IMR-90 (cell line): ENCODE data around the gene AP1M2. TPM values are rescaled to one million over a fixed set of nuclear protein-coding genes. Genes with fewer than 3 reads are reported as not detected.

ENCODE experiments used
- ATAC-seq: fragments of 200-7000 bp; cut with Tn5 transposase; 2 replicates; pipeline ENCODE4 v1.9.1; 2020; ENCODE audit warnings: low read depth, mild to moderate bottlenecking, moderate library complexity
- BruUV-seq: library from RNA; stranded (reverse); fragments of 400-500 nt; replicated peaks from 2 replicates; lab custom pipeline; 2021; lab: Mats Ljungman, UMichigan
- CTCF ChIA-PET: fragments of 300-600 bp; formaldehyde crosslinking; extraction: SDS; loops from one replicate; lab custom pipeline; 2021; ENCODE audit warnings: antibody characterized with exemption; lab: Yijun Ruan, JAX
- POLR2A ChIA-PET: fragments of 300-600 bp; sonication (Branson Sonifier 250); formaldehyde crosslinking; loops from one replicate; lab custom pipeline; 2022; ENCODE audit warnings: antibody characterized with exemption; ENCODE audit not compliant: unreplicated experiment; lab: Charles Lee
- DNase-seq: peaks from one replicate; pipeline ENCODE4 v3.0.0; 2013
- H2AFZ ChIP-seq: replicated peaks from 2 replicates; pipeline ENCODE3; 2013; ENCODE audit warnings: low read length, mild to moderate bottlenecking; ENCODE audit not compliant: poor library complexity
- H2AK5ac ChIP-seq: 2 replicates; pipeline ENCODE4 v1.6.1; 2013; ENCODE audit warnings: low read depth, low read length, inconsistent platforms
- H2AK9ac ChIP-seq: replicated peaks from 2 replicates; pipeline ENCODE3; 2013; ENCODE audit warnings: mild to moderate bottlenecking, low read depth, low read length, moderate library complexity; ENCODE audit not compliant: poor library complexity
- H2BK120ac ChIP-seq: 2 replicates; pipeline ENCODE4 v1.6.1; 2013; ENCODE audit warnings: low read depth, low read length, inconsistent platforms
- H2BK15ac ChIP-seq: 3 replicates; pipeline ENCODE4 v1.6.1; 2013; ENCODE audit warnings: low read depth, low read length, inconsistent platforms
- H2BK20ac ChIP-seq: 2 replicates; pipeline ENCODE4 v1.6.1; 2013; ENCODE audit warnings: low read depth, mild to moderate bottlenecking, inconsistent platforms, low read length, moderate library complexity
- H2BK5ac ChIP-seq: 2 replicates; pipeline ENCODE4 v1.6.1; 2013; ENCODE audit warnings: mild to moderate bottlenecking, low read depth, low read length, inconsistent platforms; ENCODE audit not compliant: poor library complexity, severe bottlenecking
- H3K14ac ChIP-seq: replicated peaks from 2 replicates; pipeline ENCODE4 v1.6.1; 2013; ENCODE audit warnings: low read depth, low read length, inconsistent platforms
- H3K18ac ChIP-seq: 2 replicates; pipeline ENCODE4 v1.6.1; 2013; ENCODE audit warnings: low read depth, low read length, control low read depth
- H3K23ac ChIP-seq: 2 replicates; pipeline ENCODE4 v1.6.1; 2013; ENCODE audit warnings: low read depth, low read length, inconsistent platforms
- H3K27ac ChIP-seq: 2 replicates; pipeline ENCODE4 v1.5.1; 2013; ENCODE audit warnings: mild to moderate bottlenecking, control low read depth, low read length; ENCODE audit not compliant: insufficient read depth
- H3K27me3 ChIP-seq: 2 replicates; pipeline ENCODE4 v1.6.1; 2013; ENCODE audit warnings: low read length; ENCODE audit not compliant: control insufficient read depth, insufficient read depth
- H3K36me3 ChIP-seq: 2 replicates; pipeline ENCODE4 v1.6.1; 2013; ENCODE audit warnings: low read length, mixed read lengths; ENCODE audit not compliant: control insufficient read depth, insufficient read depth
- H3K4ac ChIP-seq: 2 replicates; pipeline ENCODE4 v1.6.1; 2013; ENCODE audit warnings: low read depth, low read length, inconsistent platforms
- H3K4me1 ChIP-seq: 2 replicates; pipeline ENCODE4 v1.6.1; 2013; ENCODE audit warnings: low read length, mixed read lengths; ENCODE audit not compliant: control insufficient read depth, insufficient read depth
- H3K4me2 ChIP-seq: 2 replicates; pipeline ENCODE4 v1.6.1; 2013; ENCODE audit warnings: low read depth, mild to moderate bottlenecking, control low read depth, low read length, moderate library complexity
- H3K4me3 ChIP-seq: 2 replicates; pipeline ENCODE4 v1.5.1; 2013; ENCODE audit warnings: low read depth, mild to moderate bottlenecking, control low read depth, low read length, moderate library complexity; ENCODE audit not compliant: insufficient read depth
- H3K56ac ChIP-seq: 2 replicates; pipeline ENCODE4 v1.6.1; 2013; ENCODE audit warnings: low read length, inconsistent platforms; ENCODE audit not compliant: insufficient read depth; ENCODE audit errors: extremely low read depth
- H3K79me1 ChIP-seq, 2 experiments: 2 replicates each; pipeline ENCODE4 v1.6.1; 2013; ENCODE audit warnings: low read length in 2 of 2, inconsistent platforms in 1 of 2, low read depth in 1 of 2
- H3K9ac ChIP-seq: 2 replicates; pipeline ENCODE4 v1.6.1; 2013; ENCODE audit warnings: low read depth, low read length, control low read depth
- H3K9me1 ChIP-seq: 2 replicates; pipeline ENCODE4 v1.6.1; 2013; ENCODE audit warnings: low read length, inconsistent platforms; ENCODE audit not compliant: insufficient read depth
- H3K9me3 ChIP-seq: 2 replicates; pipeline ENCODE4 v1.6.1; 2013; ENCODE audit warnings: low read length; ENCODE audit not compliant: control insufficient read depth, insufficient read depth
- H4K20me1 ChIP-seq: 2 replicates; pipeline ENCODE4 v1.6.1; 2013; ENCODE audit warnings: low read length, inconsistent platforms; ENCODE audit not compliant: insufficient read depth
- H4K5ac ChIP-seq: 2 replicates; pipeline ENCODE4 v1.6.1; 2013; ENCODE audit warnings: mild to moderate bottlenecking, low read depth, low read length, control low read depth
- H4K8ac ChIP-seq, 2 experiments: 2 replicates each; pipeline ENCODE4 v1.6.1; 2013; ENCODE audit warnings: low read depth in 2 of 2, low read length in 2 of 2, control low read depth in 1 of 2, inconsistent platforms in 1 of 2
- H4K91ac ChIP-seq: 2 replicates; pipeline ENCODE4 v1.6.1; 2013; ENCODE audit warnings: low read depth, low read length, inconsistent platforms; ENCODE audit not compliant: insufficient read depth
- BHLHE40 ChIP-seq: fragments of 150-350 bp; IDR thresholded peaks from 2 replicates; pipeline ENCODE4 v1.6.1; 2016; ENCODE audit warnings: mild to moderate bottlenecking, low read depth, low read length
- CEBPB ChIP-seq: IDR thresholded peaks from 2 replicates; pipeline ENCODE4 v1.6.1; 2012; ENCODE audit warnings: low read depth, low read length, improper control_type of control experiment
- CHD1 ChIP-seq: IDR thresholded peaks from 2 replicates; pipeline ENCODE4 v1.6.1; 2012; ENCODE audit warnings: low read depth, low read length, improper control_type of control experiment
- CTCF ChIP-seq: conservative IDR thresholded peaks from 2 replicates; pipeline ENCODE4 v1.5.1; 2012; ENCODE audit warnings: mild to moderate bottlenecking, low read depth, low read length, improper control_type of control experiment
- ELK1 ChIP-seq: fragments of 150-350 bp; IDR thresholded peaks from 2 replicates; pipeline ENCODE4 v1.6.1; 2016; ENCODE audit warnings: low read depth, mild to moderate bottlenecking, low read length, moderate library complexity, borderline replicate concordance
- FOS ChIP-seq: fragments of 150-350 bp; IDR thresholded peaks from 2 replicates; pipeline ENCODE4 v1.6.1; 2016; ENCODE audit warnings: low read depth, low read length
- MAFK ChIP-seq: IDR thresholded peaks from 2 replicates; pipeline ENCODE4 v1.6.1; 2012; ENCODE audit warnings: low read depth, low read length, improper control_type of control experiment
- MAZ ChIP-seq: IDR thresholded peaks from 2 replicates; pipeline ENCODE4 v1.6.1; 2012; ENCODE audit warnings: low read depth, mild to moderate bottlenecking, low read length, improper control_type of control experiment, moderate library complexity, borderline replicate concordance
- MXI1 ChIP-seq: IDR thresholded peaks from 2 replicates; pipeline ENCODE4 v1.6.1; 2012; ENCODE audit warnings: low read depth, mild to moderate bottlenecking, low read length, moderate library complexity, borderline replicate concordance
- NFE2L2 ChIP-seq: fragments of 150-350 bp; IDR thresholded peaks from 2 replicates; pipeline ENCODE4 v1.6.1; 2016; ENCODE audit warnings: low read depth, mild to moderate bottlenecking, low read length
- POLR2A ChIP-seq: IDR thresholded peaks from 2 replicates; pipeline ENCODE4 v1.6.1; 2012; ENCODE audit warnings: mild to moderate bottlenecking, low read depth, low read length
- RCOR1 ChIP-seq: IDR thresholded peaks from 2 replicates; pipeline ENCODE4 v1.6.1; 2012; ENCODE audit warnings: mild to moderate bottlenecking, low read length, improper control_type of control experiment; ENCODE audit not compliant: insufficient replicate concordance
- RFX5 ChIP-seq: IDR thresholded peaks from 2 replicates; pipeline ENCODE4 v1.8.0; 2012; ENCODE audit warnings: low read depth, mild to moderate bottlenecking, low read length, moderate library complexity
- SMC3 ChIP-seq: fragments of 150-350 bp; IDR thresholded peaks from 2 replicates; pipeline ENCODE4 v1.6.1; 2016; ENCODE audit warnings: low read depth, mild to moderate bottlenecking, antibody characterized with exemption, low read length, moderate library complexity
- WGBS, 2 experiments: methylation state at CpG; one replicate each; pipeline versions ENCODE4 v1.1.5 to v1.1.7; 2013; ENCODE audit warnings: missing lambda C conversion rate in 2 of 2; ENCODE audit not compliant: insufficient read length in 1 of 2; ENCODE audit errors: extremely low coverage in 2 of 2; 5-methylcytosine and 5-hydroxymethylcytosine counted together
- dilution Hi-C: fragments of 300-500 bp; cut with HindIII; formaldehyde crosslinking; loops from one replicate; pipeline ENCODE4 v1.14.3; 2018; ENCODE audit warnings: low sequenced_read_pairs; ENCODE audit not compliant: unreplicated experiment
- in situ Hi-C: fragments of 300-500 bp; cut with MboI; formaldehyde crosslinking; loops from 3 replicates; pipeline ENCODE4 v1.14.3; 2019; ENCODE audit warnings: low sequenced_read_pairs, inconsistent platforms, mixed read lengths
- intact Hi-C: fragments of 100-400 bp; cut with micrococcal nuclease; formaldehyde crosslinking; loops from 2 replicates; pipeline ENCODE4 v1.10.0; 2022
- polyA plus RNA-seq, 3 experiments: library from polyadenylated mRNA; depleted of rRNA; stranded (reverse); fragments of >200 nt; gene quantifications; 2 replicates each; pipeline ENCODE4 v1.2.3, GENCODE V29; 2012; ENCODE audit warnings: low replicate concordance in 1 of 3
- total RNA-seq: library from RNA; depleted of rRNA; stranded (reverse); fragments of >200 nt; gene quantifications from 2 replicates; pipeline ENCODE4 v1.2.3, GENCODE V29; 2012
- TF ChIP-seq, protein P1 (sequence below): fragments of 150-350 bp; IDR thresholded peaks from 2 replicates; pipeline ENCODE4 v1.6.1; 2017; ENCODE audit warnings: mild to moderate bottlenecking, antibody characterized with exemption, low read length, low read depth

The AP1M2 gene
- total and polyA plus RNA-seq, 2 of the 4 experiments (the other 2 are of a cell fraction): 0.17 TPM; not detected in 1

GRCh38 chr19:10583036-10583776, 3.9 kb downstream of the AP1M2 start:
- ChIA-PET CTCF (no interaction called here), POLR2A (no interaction called here)
- no peaks in the 10 kb centered on the region for H3K9me1 ChIP-seq
- no peak overlapping the region for H2BK20ac ChIP-seq
- no peak for DNase-seq
- no peak overlapping the region for H3K56ac ChIP-seq
- no peaks in the 10 kb centered on the region for H3K79me1 ChIP-seq
- H3K9me3 ChIP-seq: peaks cover 3% of the 10 kb centered on the region; the same call in 1 of the 2 replicates
- intact Hi-C loops: no loop called here
- WGBS, 2 experiments: 79% methylated on average over 3 of the region's 9 CpGs; no CpG with 5 or more reads in 1 of the 2 experiments
- no peak overlapping the region for H2BK120ac ChIP-seq
- no peak overlapping the region for H4K5ac ChIP-seq
- H3K23ac ChIP-seq: no peak overlapping the region
- ATAC-seq: no peak
- H2BK15ac ChIP-seq: no peak overlapping the region
- no peak overlapping the region for H3K4ac ChIP-seq
- no peak overlapping the region for H3K27ac ChIP-seq
- no peaks in the 10 kb centered on the region; the same call in 1 of the 2 replicates for H4K20me1 ChIP-seq
- H2AK5ac ChIP-seq: no peak overlapping the region
- H3K9ac ChIP-seq: no peak overlapping the region
- no peaks in the 10 kb centered on the region for H3K4me1 ChIP-seq
- no peak overlapping the region for H3K4me2 ChIP-seq
- no peak overlapping the region for H3K4me3 ChIP-seq
- H2AK9ac ChIP-seq: no peak overlapping the region
- no peak overlapping the region for H3K14ac ChIP-seq
- H3K36me3 ChIP-seq: no peaks in the 10 kb centered on the region
- dilution Hi-C loops: no loop called here
- H4K91ac ChIP-seq: no peak overlapping the region
- peak overlapping the region; percentile 63 for H2AFZ ChIP-seq
- H3K27me3 ChIP-seq: peaks cover 15% of the 10 kb centered on the region
- in situ Hi-C loops: loop anchor here (5.0 kb wide), 1 partner anchor 59 kb away; no protein-coding TSS in a partner anchor
- no peak overlapping the region for H3K18ac ChIP-seq
- no peak overlapping the region for H4K8ac ChIP-seq
- BruUV-seq: no TSS peak
- no peak overlapping the region for H2BK5ac ChIP-seq
- TF ChIP-seq ELK1 (no peak), MAZ (no peak), BHLHE40 (no peak), SMC3 (no peak), MXI1 (no peak), FOS (no peak), POLR2A (no peak), CHD1 (no peak), MAFK (no peak), RCOR1 (no peak), NFE2L2 (no peak), RFX5 (no peak), CTCF (no peak), CEBPB (no peak)
- TF ChIP-seq, protein P1, sequence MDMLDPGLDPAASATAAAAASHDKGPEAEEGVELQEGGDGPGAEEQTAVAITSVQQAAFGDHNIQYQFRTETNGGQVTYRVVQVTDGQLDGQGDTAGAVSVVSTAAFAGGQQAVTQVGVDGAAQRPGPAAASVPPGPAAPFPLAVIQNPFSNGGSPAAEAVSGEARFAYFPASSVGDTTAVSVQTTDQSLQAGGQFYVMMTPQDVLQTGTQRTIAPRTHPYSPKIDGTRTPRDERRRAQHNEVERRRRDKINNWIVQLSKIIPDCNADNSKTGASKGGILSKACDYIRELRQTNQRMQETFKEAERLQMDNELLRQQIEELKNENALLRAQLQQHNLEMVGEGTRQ: no peak
